Panc1 (cell line): Measurements from ENCODE around the gene NCAPG2.
A peak's percentile ranks its signal among the peaks of the same experiment; 100 is the strongest.

ENCODE experiments used
- POLR2AphosphoS5 ChIP-seq: IDR thresholded peaks from 2 replicates; pipeline ENCODE4 v1.6.1; 2012; ENCODE audit warnings: mild to moderate bottlenecking, low read depth, low read length, moderate library complexity
- TF ChIP-seq, protein P1 (sequence below): fragments of 450-650 bp; IDR thresholded peaks from 2 replicates; pipeline ENCODE4 v1.5.1; 2017; ENCODE audit warnings: mild to moderate bottlenecking

- TF ChIP-seq, protein P1, sequence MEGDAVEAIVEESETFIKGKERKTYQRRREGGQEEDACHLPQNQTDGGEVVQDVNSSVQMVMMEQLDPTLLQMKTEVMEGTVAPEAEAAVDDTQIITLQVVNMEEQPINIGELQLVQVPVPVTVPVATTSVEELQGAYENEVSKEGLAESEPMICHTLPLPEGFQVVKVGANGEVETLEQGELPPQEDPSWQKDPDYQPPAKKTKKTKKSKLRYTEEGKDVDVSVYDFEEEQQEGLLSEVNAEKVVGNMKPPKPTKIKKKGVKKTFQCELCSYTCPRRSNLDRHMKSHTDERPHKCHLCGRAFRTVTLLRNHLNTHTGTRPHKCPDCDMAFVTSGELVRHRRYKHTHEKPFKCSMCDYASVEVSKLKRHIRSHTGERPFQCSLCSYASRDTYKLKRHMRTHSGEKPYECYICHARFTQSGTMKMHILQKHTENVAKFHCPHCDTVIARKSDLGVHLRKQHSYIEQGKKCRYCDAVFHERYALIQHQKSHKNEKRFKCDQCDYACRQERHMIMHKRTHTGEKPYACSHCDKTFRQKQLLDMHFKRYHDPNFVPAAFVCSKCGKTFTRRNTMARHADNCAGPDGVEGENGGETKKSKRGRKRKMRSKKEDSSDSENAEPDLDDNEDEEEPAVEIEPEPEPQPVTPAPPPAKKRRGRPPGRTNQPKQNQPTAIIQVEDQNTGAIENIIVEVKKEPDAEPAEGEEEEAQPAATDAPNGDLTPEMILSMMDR, result no peak
- peak; percentile 57 for TF ChIP-seq POLR2AphosphoS5
These were observed at the start of gene NCAPG2 for GRCh38 chr7:158704524-158705233.
